ENCODE data around the gene EHD4. TPM values are rescaled to one million over a fixed set of nuclear protein-coding genes. Genes with fewer than 3 reads are reported as not detected.

Gene EHD4
- total RNA-seq, 6 experiments from 2014 or later: 14.1 to 21.8 (median 18.1) TPM

GRCh38 chr15:41942886-41943285, 29.5 kb downstream of the EHD4 start:
- Mint-ChIP-seq H3K36me3 (ENCODE audit: low read depth) (peaks cover 11% of the 10 kb centered on the region), H3K27me3 (ENCODE audit: insufficient read depth) (peaks cover 2% of the 10 kb centered on the region), H3K4me1 (ENCODE audit: low read depth) (peaks cover 82% of the 10 kb centered on the region), H3K4me3 (no peak overlapping the region), H3K9me3 (no peaks in the 10 kb centered on the region), H3K27ac (peak overlapping the region; percentile 98)
- no peak for DNase-seq
- no peak for TF ChIP-seq CTCF (IDR thresholded peaks at IDR 0.05)

GRCh38 chr15:41941644-41942415, 30.5 kb downstream of the EHD4 start:
- Mint-ChIP-seq H3K27me3 (ENCODE audit: insufficient read depth) (peaks cover 2% of the 10 kb centered on the region), H3K4me3 (no peak overlapping the region), H3K27ac (peak overlapping the region; percentile 98), H3K9me3 (no peaks in the 10 kb centered on the region), H3K36me3 (ENCODE audit: low read depth) (peaks cover 20% of the 10 kb centered on the region), H3K4me1 (ENCODE audit: low read depth) (peaks cover 84% of the 10 kb centered on the region)
- TF ChIP-seq CTCF (IDR thresholded peaks at IDR 0.05): no peak
- DNase-seq: no peak

- Mint-ChIP-seq H3K36me3 (ENCODE audit: low read depth) (peaks cover 33% of the 10 kb centered on the region), H3K27me3 (ENCODE audit: insufficient read depth) (peaks cover 2% of the 10 kb centered on the region), H3K27ac (peak overlapping the region; percentile 78), H3K9me3 (no peaks in the 10 kb centered on the region), H3K4me3 (peak overlapping the region; percentile 58), H3K4me1 (ENCODE audit: low read depth) (peaks cover 79% of the 10 kb centered on the region)
- TF ChIP-seq CTCF (IDR thresholded peaks at IDR 0.05): no peak
- DNase-seq: peak; percentile 83
These were observed 31.9 kb downstream of the EHD4 start for GRCh38 chr15:41940441-41940857.

DNA sequence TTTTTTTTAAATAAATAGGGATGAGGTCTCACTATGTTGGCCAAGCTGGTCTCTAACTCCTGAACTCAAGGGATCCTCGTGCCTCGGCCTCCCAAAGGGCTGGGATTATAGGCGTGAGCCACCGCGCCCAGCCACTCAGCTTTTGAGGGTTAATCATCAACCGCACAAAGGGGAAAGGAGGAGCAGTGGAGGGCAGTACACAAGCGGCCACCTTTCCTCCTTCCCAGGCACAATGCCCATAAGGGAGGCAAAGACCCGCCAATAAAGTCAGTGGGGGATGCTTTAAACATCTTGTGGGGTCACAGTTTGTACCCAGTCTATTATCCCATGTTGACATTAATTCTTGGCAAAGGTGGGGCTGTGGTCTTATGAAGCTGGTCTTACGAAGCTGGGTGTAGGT, 32.4 kb downstream of the EHD4 start:
- H3K4me1 Mint-ChIP-seq (ENCODE audit: low read depth): peaks cover 79% of the 10 kb centered on the region
- H3K27me3 Mint-ChIP-seq (ENCODE audit: insufficient read depth): peaks cover 2% of the 10 kb centered on the region
- H3K9me3 Mint-ChIP-seq: no peaks in the 10 kb centered on the region
- peaks cover 33% of the 10 kb centered on the region for H3K36me3 Mint-ChIP-seq (ENCODE audit: low read depth)
- H3K4me3 Mint-ChIP-seq: peak overlapping the region; percentile 58
- peak overlapping the region; percentile 78 for H3K27ac Mint-ChIP-seq
- no peak for TF ChIP-seq CTCF (IDR thresholded peaks at IDR 0.05)
- no peak for DNase-seq

GRCh38 chr15:41937568-41937923, 34.8 kb downstream of the EHD4 start:
- H3K4me1 Mint-ChIP-seq (ENCODE audit: low read depth): peaks cover 79% of the 10 kb centered on the region
- peaks cover 29% of the 10 kb centered on the region for H3K36me3 Mint-ChIP-seq (ENCODE audit: low read depth)
- no peaks in the 10 kb centered on the region for H3K9me3 Mint-ChIP-seq
- peaks cover 2% of the 10 kb centered on the region for H3K27me3 Mint-ChIP-seq (ENCODE audit: insufficient read depth)
- no peak overlapping the region for H3K4me3 Mint-ChIP-seq
- no peak for TF ChIP-seq CTCF (IDR thresholded peaks at IDR 0.05)
- peak overlapping the region; percentile 30; the same call in 1 of the 2 replicates for H3K27ac Mint-ChIP-seq
- DNase-seq: no peak

All from HFFc6 (cell line).